Keratinocyte (primary cell): ENCODE results near the gene PTRHD1. TPM values are rescaled to one million over a fixed set of nuclear protein-coding genes. Genes with fewer than 3 reads are reported as not detected.
"Not testable (repeated sequence)": the region's sequence is repeated elsewhere in the genome, so short reads cannot be mapped to it uniquely, and the experiment has no call there.

Experiments used
- DNase-seq: peaks from one replicate; pipeline ENCODE4 v3.0.0-alpha.2; 2011; ENCODE audit warnings: low read depth, missing footprints, low spot score
- FAIRE-seq: peaks from 2 replicates; lab custom pipeline; 2011; peaks lifted over from hg19 to GRCh38; lab: Jason Lieb, UNC
- H2AFZ ChIP-seq: 2 replicates; pipeline ENCODE4 v1.6.0; 2012; ENCODE audit warnings: low read length, control low read depth, inconsistent platforms; ENCODE audit not compliant: control insufficient read depth
- H3K27ac ChIP-seq: 2 replicates; pipeline ENCODE4 v1.5.1; 2011; ENCODE audit warnings: low read length; ENCODE audit not compliant: control insufficient read depth, insufficient read depth
- H3K27me3 ChIP-seq: 3 replicates; pipeline ENCODE4 v1.6.0; 2011; ENCODE audit warnings: low read length; ENCODE audit not compliant: control insufficient read depth, insufficient read depth; ENCODE audit errors: extremely low read depth
- H3K36me3 ChIP-seq, 2 experiments: 2 replicates in 1 of 2; 3 replicates in 1 of 2; pipeline ENCODE4 v1.5.1; 2011; ENCODE audit warnings: low read length in 2 of 2, mild to moderate bottlenecking in 1 of 2; ENCODE audit not compliant: control insufficient read depth in 2 of 2, insufficient read depth in 2 of 2; ENCODE audit errors: extremely low read depth in 1 of 2
- H3K4me1 ChIP-seq: 3 replicates; pipeline ENCODE4 v1.5.1; 2011; ENCODE audit warnings: low read length; ENCODE audit not compliant: control insufficient read depth, insufficient read depth; ENCODE audit errors: extremely low read depth
- H3K4me2 ChIP-seq: 3 replicates; pipeline ENCODE4 v1.6.0; 2011; ENCODE audit warnings: low read depth, low read length; ENCODE audit not compliant: control insufficient read depth, insufficient read depth; ENCODE audit errors: extremely low read depth
- H3K4me3 ChIP-seq, 3 experiments: fragments of 200-600 bp in 1 of 3; sonication (generic) in 1 of 3; 2 replicates in 2 of 3; 3 replicates in 1 of 3; pipeline ENCODE4 v1.5.1; 2011 to 2016; ENCODE audit warnings: low read length in 3 of 3, mild to moderate bottlenecking in 3 of 3, control low read depth in 2 of 3, inconsistent platforms in 1 of 3, low read depth in 1 of 3, mixed read lengths in 1 of 3, mixed run types in 1 of 3, moderate library complexity in 1 of 3; ENCODE audit not compliant: control insufficient read depth in 2 of 3, insufficient read depth in 2 of 3; ENCODE audit errors: extremely low read depth in 1 of 3
- H3K79me2 ChIP-seq: 2 replicates; pipeline ENCODE4 v1.6.0; 2012; ENCODE audit warnings: low read length; ENCODE audit not compliant: control insufficient read depth, insufficient read depth
- H3K9ac ChIP-seq: 3 replicates; pipeline ENCODE4 v1.6.0; 2011; ENCODE audit warnings: low read length; ENCODE audit not compliant: control insufficient read depth, insufficient read depth; ENCODE audit errors: extremely low read depth
- H3K9me1 ChIP-seq: 3 replicates; pipeline ENCODE4 v1.6.0; 2011; ENCODE audit warnings: low read length; ENCODE audit not compliant: control insufficient read depth, insufficient read depth; ENCODE audit errors: extremely low read depth
- H3K9me3 ChIP-seq: 2 replicates; pipeline ENCODE4 v1.5.1; 2012; ENCODE audit warnings: low read depth, low read length; ENCODE audit not compliant: control insufficient read depth
- H4K20me1 ChIP-seq: 3 replicates; pipeline ENCODE4 v1.6.0; 2011; ENCODE audit warnings: low read length; ENCODE audit not compliant: control insufficient read depth, insufficient read depth; ENCODE audit errors: extremely low read depth
- EZH2 ChIP-seq: IDR thresholded peaks from one replicate; pipeline ENCODE4 v1.6.1; 2012; ENCODE audit warnings: inconsistent platforms, mild to moderate bottlenecking, low read length, moderate library complexity
- dilution Hi-C: fragments of 300-500 bp; cut with MboI; formaldehyde crosslinking; loops from one replicate; pipeline ENCODE4 v1.7.0; 2020; ENCODE audit warnings: low sequenced_read_pairs; ENCODE audit not compliant: extremely low pct_ligation_motif_present
- polyA plus RNA-seq, 5 experiments: library from polyadenylated mRNA; depleted of rRNA in 3 of 5; stranded (reverse) in 3 of 5; stranded (forward) in 1 of 5; unstranded in 1 of 5; fragments of >200 nt; gene quantifications; 1 replicate in 1 of 5; 2 replicates in 3 of 5; 3 replicates in 1 of 5; pipeline versions ENCODE4 v1.2.1 to v1.2.3, GENCODE V29; 2011 to 2012; ENCODE audit warnings: missing spikeins in 2 of 5, low read depth in 1 of 5, low replicate concordance in 1 of 5
- TF ChIP-seq, protein P1 (sequence below), 3 experiments: IDR thresholded peaks in 1 of 3; conservative IDR thresholded peaks in 1 of 3; optimal IDR thresholded peaks in 1 of 3; 2 replicates in 2 of 3; 3 replicates in 1 of 3; pipeline versions ENCODE3 to v1.5.1; 2011; ENCODE audit warnings: low read length in 3 of 3, mild to moderate bottlenecking in 3 of 3, moderate library complexity in 2 of 3, control low read depth in 1 of 3, inconsistent platforms in 1 of 3; ENCODE audit not compliant: insufficient read depth in 2 of 3; ENCODE audit errors: extremely low read depth in 1 of 3

Gene PTRHD1
- polyA plus RNA-seq, 1 donor (not counting 4 experiments of a cell fraction or from before 2014, with no cell fraction given): 36.9 TPM

GRCh38 chr2:24809316-24810007 is 16.3 kb upstream of the PTRHD1 start:
- H3K27me3 ChIP-seq: no peaks in the 10 kb centered on the region
- no peaks in the 10 kb centered on the region for H3K9me3 ChIP-seq
- no peak overlapping the region for H3K9ac ChIP-seq
- H3K36me3 ChIP-seq: peaks cover 0 to 3% of the 10 kb centered on the region in 2 experiments
- no peaks in the 10 kb centered on the region for H3K9me1 ChIP-seq
- no peak overlapping the region for H3K4me3 ChIP-seq
- H3K4me2 ChIP-seq: no peak overlapping the region
- dilution Hi-C loops: no loop called here
- TF ChIP-seq EZH2: no peak
- TF ChIP-seq, protein P1, sequence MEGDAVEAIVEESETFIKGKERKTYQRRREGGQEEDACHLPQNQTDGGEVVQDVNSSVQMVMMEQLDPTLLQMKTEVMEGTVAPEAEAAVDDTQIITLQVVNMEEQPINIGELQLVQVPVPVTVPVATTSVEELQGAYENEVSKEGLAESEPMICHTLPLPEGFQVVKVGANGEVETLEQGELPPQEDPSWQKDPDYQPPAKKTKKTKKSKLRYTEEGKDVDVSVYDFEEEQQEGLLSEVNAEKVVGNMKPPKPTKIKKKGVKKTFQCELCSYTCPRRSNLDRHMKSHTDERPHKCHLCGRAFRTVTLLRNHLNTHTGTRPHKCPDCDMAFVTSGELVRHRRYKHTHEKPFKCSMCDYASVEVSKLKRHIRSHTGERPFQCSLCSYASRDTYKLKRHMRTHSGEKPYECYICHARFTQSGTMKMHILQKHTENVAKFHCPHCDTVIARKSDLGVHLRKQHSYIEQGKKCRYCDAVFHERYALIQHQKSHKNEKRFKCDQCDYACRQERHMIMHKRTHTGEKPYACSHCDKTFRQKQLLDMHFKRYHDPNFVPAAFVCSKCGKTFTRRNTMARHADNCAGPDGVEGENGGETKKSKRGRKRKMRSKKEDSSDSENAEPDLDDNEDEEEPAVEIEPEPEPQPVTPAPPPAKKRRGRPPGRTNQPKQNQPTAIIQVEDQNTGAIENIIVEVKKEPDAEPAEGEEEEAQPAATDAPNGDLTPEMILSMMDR (optimal IDR thresholded peaks at IDR 0.05 in 1 of 3, IDR thresholded peaks at IDR 0.05 in 1 of 3, conservative IDR thresholded peaks at IDR 0.05 in 1 of 3; ENCODE audit: extremely low read depth in 1 of 3, insufficient read depth in 2 of 3, low read length in 3 of 3): no peak
- DNase-seq: no peak
- no peaks in the 10 kb centered on the region for H4K20me1 ChIP-seq
- H2AFZ ChIP-seq: no peak overlapping the region
- no peak overlapping the region for H3K27ac ChIP-seq
- FAIRE-seq: no peak
- H3K4me1 ChIP-seq: peaks cover 5% of the 10 kb centered on the region
- peaks cover 64% of the 10 kb centered on the region for H3K79me2 ChIP-seq

GRCh38 chr2:24806661-24807036 is 13.5 kb upstream of the PTRHD1 start:
- Histone ChIP-seq H3K4me2 (no peak overlapping the region), H3K27me3 (no peaks in the 10 kb centered on the region), H3K9me1 (no peaks in the 10 kb centered on the region), H3K27ac (peak overlapping the region; percentile 47), H4K20me1 (no peaks in the 10 kb centered on the region), H3K9ac (no peak overlapping the region), H3K36me3 (peaks cover 0 to 3% of the 10 kb centered on the region in 2 experiments), H3K4me1 (peaks cover 5% of the 10 kb centered on the region), H3K9me3 (no peaks in the 10 kb centered on the region), H3K79me2 (peaks cover 42% of the 10 kb centered on the region), H3K4me3 (no peak overlapping the region), H2AFZ (no peak overlapping the region)
- TF ChIP-seq EZH2: no peak
- TF ChIP-seq, protein P1 (optimal IDR thresholded peaks at IDR 0.05 in 1 of 3, IDR thresholded peaks at IDR 0.05 in 1 of 3, conservative IDR thresholded peaks at IDR 0.05 in 1 of 3; ENCODE audit: extremely low read depth in 1 of 3, insufficient read depth in 2 of 3, low read length in 3 of 3): no peak
- DNase-seq: no peak
- FAIRE-seq: no peak
- dilution Hi-C loops: no loop called here

DNA sequence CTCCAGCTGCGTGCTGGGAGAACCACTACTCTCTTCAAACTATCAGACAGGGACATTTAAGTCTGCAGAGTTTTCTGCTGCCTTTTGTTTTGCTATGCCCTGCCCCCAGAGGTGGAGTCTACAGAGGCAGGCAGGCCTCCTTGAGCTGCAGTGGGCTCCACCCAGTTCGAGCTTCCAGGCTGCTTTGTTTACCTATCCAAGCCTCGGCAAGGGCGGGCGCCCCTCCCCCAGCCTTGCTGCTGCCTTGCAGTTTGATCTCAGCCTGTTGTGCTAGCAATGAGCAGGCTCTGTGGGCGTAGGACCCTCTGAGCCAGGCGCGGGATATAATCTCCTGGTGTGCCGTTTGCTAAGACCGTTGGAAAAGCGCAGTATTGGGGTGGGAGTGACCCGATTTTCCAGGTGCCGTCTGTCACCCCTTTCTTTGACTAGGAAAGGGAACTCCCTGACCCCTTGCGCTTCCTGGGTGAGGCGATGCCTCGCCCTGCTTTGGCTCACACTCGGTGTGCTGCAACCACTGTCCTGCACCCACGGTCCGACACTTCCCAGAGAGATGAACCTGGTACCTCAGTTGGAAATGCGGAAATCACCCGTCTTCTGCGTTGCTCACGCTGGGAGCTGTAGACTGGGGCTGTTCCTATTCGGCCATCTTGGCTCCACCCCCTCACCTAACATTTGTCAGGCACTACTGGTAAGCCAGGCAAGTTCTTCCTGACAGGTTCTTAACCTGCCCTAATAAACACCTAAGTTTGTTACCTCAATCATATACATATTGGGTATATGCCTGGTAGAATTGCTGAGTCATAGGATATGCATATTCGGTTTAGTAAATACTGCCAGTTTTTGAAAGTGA is 12.8 kb upstream of the PTRHD1 start:
- FAIRE-seq, H3K4me3 ChIP-seq, DNase-seq, H3K9me1 ChIP-seq, H4K20me1 ChIP-seq, H2AFZ ChIP-seq, H3K9ac ChIP-seq, H3K4me1 ChIP-seq, H3K4me2 ChIP-seq, H3K9me3 ChIP-seq, H3K36me3 ChIP-seq, H3K27me3 ChIP-seq, dilution Hi-C loops: not testable (repeated sequence)
- peak overlapping the region; percentile 47 for H3K27ac ChIP-seq
- peaks cover 41% of the 10 kb centered on the region for H3K79me2 ChIP-seq
